Bronchial epithelial cell (primary cell): ENCODE results near the gene AQP9. TPM values are rescaled to one million over a fixed set of nuclear protein-coding genes. Genes with fewer than 3 reads are reported as not detected.
A peak's percentile ranks its signal among the peaks of the same experiment; 100 is the strongest.

Source experiments
- DNase-seq: peaks from one replicate; pipeline ENCODE4 v3.0.0-alpha.2; 2010; ENCODE audit warnings: low read depth
- FAIRE-seq: peaks from 2 replicates; lab custom pipeline; 2011; peaks lifted over from hg19 to GRCh38; lab: Jason Lieb, UNC
- H3K27me3 ChIP-seq: 2 replicates; pipeline ENCODE4 v1.5.1; 2011; ENCODE audit warnings: low read length; ENCODE audit not compliant: control insufficient read depth, insufficient read depth
- H3K36me3 ChIP-seq: 2 replicates; pipeline ENCODE4 v1.5.1; 2011; ENCODE audit warnings: low read length; ENCODE audit not compliant: control insufficient read depth, insufficient read depth
- H3K4me3 ChIP-seq: 2 replicates; pipeline ENCODE4 v1.5.1; 2011; ENCODE audit warnings: mild to moderate bottlenecking, low read depth, low read length, control low read depth
- total RNA-seq: library from RNA; depleted of rRNA; stranded (reverse); fragments of >200 nt; gene quantifications from 2 replicates; pipeline ENCODE4 v1.2.1, GENCODE V29; 2014
- TF ChIP-seq, protein P1 (sequence below): IDR thresholded peaks from 2 replicates; pipeline ENCODE4 v1.5.1; 2011; ENCODE audit warnings: mild to moderate bottlenecking, moderate library complexity, low read length, control low read depth, inconsistent platforms; ENCODE audit not compliant: insufficient read depth, severe bottlenecking

Gene AQP9
- total RNA-seq, 1 donor from 2014 or later = not detected

DNA sequence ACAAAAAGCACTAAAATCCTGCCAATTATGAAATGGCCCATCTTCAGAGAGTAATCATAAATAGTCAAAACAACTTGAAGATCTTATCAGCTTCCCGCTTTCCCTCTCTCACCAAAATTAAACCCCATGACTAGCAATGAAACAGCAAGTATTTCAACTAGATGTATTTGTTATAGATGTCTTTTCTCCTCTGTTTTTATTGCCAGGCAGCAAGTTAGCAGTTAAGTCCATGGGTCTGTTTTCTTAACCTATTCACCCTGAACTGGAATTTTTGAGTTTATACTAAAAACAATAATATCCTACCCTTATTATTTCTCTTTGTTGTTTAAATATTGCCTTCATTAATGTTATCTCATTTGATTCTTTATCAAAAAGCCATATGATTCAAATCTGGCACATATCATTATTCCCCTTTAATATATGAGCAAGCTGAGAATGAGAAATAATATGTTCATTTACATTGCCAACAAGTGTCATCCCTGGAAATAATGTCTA is 23.3 kb downstream of the AQP9 start:
- no peaks in the 10 kb centered on the region for H3K27me3 ChIP-seq
- H3K4me3 ChIP-seq = no peak overlapping the region
- FAIRE-seq (no peak), DNase-seq (no peak)
- TF ChIP-seq, protein P1, sequence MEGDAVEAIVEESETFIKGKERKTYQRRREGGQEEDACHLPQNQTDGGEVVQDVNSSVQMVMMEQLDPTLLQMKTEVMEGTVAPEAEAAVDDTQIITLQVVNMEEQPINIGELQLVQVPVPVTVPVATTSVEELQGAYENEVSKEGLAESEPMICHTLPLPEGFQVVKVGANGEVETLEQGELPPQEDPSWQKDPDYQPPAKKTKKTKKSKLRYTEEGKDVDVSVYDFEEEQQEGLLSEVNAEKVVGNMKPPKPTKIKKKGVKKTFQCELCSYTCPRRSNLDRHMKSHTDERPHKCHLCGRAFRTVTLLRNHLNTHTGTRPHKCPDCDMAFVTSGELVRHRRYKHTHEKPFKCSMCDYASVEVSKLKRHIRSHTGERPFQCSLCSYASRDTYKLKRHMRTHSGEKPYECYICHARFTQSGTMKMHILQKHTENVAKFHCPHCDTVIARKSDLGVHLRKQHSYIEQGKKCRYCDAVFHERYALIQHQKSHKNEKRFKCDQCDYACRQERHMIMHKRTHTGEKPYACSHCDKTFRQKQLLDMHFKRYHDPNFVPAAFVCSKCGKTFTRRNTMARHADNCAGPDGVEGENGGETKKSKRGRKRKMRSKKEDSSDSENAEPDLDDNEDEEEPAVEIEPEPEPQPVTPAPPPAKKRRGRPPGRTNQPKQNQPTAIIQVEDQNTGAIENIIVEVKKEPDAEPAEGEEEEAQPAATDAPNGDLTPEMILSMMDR = no peak
- H3K36me3 ChIP-seq = no peaks in the 10 kb centered on the region

DNA sequence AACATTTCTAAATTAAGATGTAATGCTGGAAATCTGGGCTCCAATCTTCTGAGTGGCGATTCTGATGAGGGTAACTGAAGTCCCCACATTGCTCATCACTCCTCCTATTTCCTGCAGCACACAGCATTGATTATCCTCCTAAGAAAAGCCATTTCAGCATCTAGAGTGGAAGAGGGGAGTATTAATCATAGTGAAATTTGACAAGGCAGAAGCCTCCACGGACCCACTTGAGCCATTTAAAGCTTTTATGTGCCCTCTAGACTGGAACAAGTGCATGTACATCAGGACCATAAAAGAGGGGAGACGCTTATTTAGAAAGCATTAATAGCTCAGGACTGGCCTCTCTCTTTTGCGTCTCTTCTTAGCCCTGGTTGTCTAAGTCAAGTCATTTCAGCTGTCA is 25.8 kb downstream of the AQP9 start:
- Histone ChIP-seq H3K4me3 (no peak overlapping the region), H3K27me3 (peaks cover 3% of the 10 kb centered on the region), H3K36me3 (no peaks in the 10 kb centered on the region)
- TF ChIP-seq, protein P1 = no peak
- DNase-seq = no peak
- FAIRE-seq = no peak

DNA sequence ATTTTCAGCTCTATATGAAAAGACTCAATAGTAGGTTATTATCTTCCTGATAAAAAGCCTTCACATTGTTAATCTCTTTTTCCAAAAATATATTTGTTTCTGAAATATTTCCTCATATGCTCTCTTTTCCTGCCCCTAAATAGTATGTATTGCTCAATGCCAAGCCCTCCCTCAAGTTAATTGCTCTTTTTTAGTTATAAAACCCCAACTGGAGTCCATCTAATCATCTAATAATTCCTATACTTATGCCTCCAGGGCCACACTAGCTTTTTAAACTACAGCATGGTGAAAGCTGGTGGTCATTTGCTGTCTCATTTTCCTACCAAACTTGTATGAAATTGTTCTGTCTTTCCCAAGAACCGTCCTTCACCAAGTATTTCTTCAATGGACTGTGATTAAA is 26.7 kb downstream of the AQP9 start:
- H3K27me3 ChIP-seq = peaks cover 3% of the 10 kb centered on the region
- TF ChIP-seq, protein P1 = no peak
- FAIRE-seq = no peak
- H3K36me3 ChIP-seq = no peaks in the 10 kb centered on the region
- no peak overlapping the region for H3K4me3 ChIP-seq
- no peak for DNase-seq

DNA sequence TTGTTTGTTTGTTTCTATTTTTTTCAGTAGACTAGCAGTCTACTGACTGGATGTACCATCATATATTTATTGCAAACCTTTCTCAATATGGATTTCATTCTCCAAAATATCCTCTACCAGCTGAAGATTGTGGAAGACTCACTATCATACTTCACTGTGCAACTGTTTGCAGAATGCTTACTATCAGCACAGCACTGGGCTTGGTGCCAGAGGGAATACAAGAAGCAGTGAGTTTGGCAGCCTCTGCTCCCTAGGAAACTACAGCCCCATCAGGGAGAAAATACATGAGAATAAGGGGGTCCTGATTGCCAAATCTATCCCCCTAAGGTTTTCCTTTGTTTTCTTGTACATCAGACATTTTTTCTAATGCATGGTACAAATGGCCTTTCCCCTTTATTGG is 27.5 kb downstream of the AQP9 start:
- Histone ChIP-seq H3K4me3 (no peak overlapping the region), H3K27me3 (peaks cover 3% of the 10 kb centered on the region), H3K36me3 (no peaks in the 10 kb centered on the region)
- FAIRE-seq (no peak), DNase-seq (peak; percentile 8)
- TF ChIP-seq, protein P1 = no peak

DNA sequence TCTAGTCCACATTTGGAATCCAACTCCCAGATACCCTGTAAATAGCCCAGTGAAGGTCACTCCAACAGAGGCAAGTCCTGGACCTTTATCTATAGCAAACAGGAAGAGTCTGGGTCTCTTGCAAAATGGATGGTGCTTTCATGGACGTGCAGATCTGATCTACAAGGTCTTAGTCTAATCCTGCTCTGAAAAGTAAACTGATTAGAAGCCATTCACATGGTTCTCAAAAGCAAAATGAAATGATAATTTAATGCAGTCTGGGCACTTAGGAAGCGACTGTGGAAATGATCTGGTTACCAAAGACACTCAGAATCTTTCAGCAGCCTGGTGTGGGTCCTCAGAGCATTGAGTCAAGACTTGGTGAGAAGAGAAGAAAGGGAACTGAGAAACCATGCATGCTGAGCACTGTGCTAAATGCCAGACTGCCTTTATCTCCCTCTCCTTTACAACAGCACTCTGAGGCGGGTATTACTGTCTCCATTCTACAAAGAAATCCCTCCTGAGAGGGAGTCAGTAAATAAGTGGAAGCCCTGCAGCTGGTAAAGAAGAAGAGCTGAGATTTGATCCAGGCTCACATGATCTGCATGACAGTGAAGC is 29.0 kb downstream of the AQP9 start:
- DNase-seq (no peak), FAIRE-seq (peak; percentile 23)
- TF ChIP-seq, protein P1 = no peak
- Histone ChIP-seq H3K4me3 (no peak overlapping the region), H3K36me3 (no peaks in the 10 kb centered on the region), H3K27me3 (peaks cover 3% of the 10 kb centered on the region)

DNA sequence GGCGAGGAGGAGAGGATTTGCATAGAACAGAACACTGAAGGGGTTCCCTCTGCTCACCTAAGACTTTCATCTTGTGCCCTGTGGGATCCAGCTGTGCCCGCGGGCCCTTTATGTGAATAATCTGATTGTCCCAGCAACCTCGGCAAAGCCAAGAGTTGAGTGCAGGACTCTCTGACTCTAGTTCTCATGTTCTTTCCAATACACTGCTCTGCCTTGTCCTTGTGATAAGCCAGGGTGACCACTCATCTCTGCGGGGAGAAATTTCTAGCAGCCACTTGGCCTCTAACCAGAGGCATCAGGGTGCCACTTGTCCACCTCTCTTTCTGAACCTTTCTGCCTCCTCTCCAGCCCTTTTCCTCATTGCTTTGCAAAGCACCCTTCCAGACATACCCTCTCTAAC is 31.8 kb downstream of the AQP9 start:
- H3K27me3 ChIP-seq = peaks cover 3% of the 10 kb centered on the region
- no peak overlapping the region for H3K4me3 ChIP-seq
- DNase-seq = no peak
- TF ChIP-seq, protein P1 = no peak
- no peaks in the 10 kb centered on the region for H3K36me3 ChIP-seq
- no peak for FAIRE-seq
